WI38 (cell line): ENCODE data around the gene GPRIN2.
A peak's percentile ranks its signal among the peaks of the same experiment; 100 is the strongest.
"Not testable (repeated sequence)": the region's sequence is repeated elsewhere in the genome, so short reads cannot be mapped to it uniquely, and the experiment has no call there.

Experiments
- H3K4me3 ChIP-seq: 2 replicates; pipeline ENCODE4 v1.5.1; 2011; ENCODE audit warnings: low read depth, mild to moderate bottlenecking, control low read depth, low read length
- TF ChIP-seq, protein P1 (sequence below): IDR thresholded peaks from 2 replicates; pipeline ENCODE4 v1.5.1; 2012; ENCODE audit warnings: low read depth, mild to moderate bottlenecking, control low read depth, low read length

The GPRIN2 gene

DNA sequence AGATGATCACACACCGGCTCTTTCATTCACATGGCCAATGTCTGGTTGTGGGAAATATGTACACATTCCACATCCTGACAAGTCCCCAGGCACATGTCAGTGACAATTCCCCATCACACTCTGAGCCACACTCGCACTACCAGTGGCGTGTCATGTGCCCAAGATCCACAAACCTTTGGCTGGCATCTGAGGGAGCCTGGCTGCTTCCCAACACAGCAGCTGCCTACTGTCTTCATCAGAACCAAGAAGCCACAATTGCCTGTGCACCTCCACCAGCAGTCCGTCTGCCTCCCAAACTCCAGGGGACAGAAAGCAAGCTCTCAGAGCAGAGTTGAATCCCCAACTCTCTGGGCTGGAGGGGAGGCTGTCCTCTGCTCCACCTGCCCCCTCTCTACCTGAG lies 16.3 kb upstream of the GPRIN2 start:
- H3K4me3 ChIP-seq, result not testable (repeated sequence)

DNA sequence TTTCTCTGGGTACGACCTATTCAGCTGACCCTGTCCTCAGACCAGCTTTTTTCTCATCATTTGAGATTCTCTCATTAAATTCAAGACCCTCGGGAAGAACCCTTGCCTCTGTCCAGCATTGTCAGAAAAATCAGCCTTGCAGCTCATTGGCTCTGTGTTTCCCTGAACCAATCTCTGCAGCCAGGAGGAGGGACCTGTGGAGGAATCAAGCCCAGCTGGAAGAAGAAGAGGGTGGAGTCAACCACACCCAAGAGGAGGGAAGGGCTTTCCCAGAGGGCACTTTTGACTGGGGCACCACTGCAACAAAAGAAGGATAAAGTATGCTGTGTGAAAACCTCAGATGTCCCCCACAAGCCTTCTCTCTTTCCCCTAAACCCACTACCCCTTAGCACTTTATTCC lies 14.2 kb upstream of the GPRIN2 start:
- not testable (repeated sequence) for H3K4me3 ChIP-seq

DNA sequence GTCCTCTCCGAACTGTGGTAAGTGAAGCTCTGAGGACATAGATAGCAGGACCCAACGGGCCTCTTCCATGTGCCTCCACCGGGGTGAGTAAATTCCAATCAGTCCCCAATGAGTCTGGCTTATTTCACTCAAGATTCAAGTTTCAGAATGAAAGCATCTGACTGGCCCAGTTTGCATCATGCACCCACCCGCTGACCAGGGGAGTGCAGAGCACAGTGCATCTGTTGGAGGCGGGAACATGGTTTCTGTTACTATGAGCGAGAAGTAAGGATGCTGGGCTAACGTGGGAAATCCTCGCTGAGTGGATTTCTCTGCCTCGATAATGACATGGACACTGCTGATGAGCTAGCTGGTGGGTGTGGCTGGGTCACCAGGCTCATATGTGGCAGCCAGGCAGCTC lies 10.7 kb upstream of the GPRIN2 start:
- H3K4me3 ChIP-seq, result not testable (repeated sequence)

DNA sequence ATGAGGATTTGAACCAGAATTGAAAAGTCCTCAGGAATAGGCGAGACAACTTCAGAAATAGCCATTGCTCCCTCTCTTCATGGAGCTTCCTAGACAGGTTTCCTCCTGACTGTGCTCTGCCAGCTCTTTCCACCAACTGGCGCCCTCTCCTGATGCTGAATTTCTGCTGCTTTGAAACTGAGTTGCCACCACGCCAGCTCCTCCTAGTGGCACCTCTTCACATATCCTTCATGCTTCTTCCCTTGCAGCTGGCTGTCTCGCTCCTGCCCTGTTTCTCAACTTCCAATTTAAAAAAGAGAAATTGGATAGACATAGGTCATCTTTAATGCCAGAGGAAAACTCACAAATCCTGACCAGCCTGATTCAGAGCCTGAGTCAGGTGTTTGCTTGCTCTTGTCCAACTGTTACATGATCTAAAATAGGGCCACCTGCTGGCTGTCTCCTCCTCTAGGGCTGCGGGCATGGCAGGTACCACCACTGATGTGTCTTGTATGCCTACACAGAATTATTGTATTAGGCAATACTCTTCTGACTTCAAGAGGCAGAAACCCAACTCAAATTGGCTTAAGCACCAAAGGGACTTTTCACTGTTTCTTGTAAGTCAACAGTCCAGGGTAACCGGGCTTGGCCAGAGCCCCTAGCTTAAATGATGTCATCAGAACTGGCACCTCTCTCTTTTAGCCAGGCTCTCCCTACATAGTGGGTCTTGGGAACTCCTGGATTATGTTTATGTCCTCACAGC lies 9.3 kb upstream of the GPRIN2 start:
- TF ChIP-seq, protein P1, sequence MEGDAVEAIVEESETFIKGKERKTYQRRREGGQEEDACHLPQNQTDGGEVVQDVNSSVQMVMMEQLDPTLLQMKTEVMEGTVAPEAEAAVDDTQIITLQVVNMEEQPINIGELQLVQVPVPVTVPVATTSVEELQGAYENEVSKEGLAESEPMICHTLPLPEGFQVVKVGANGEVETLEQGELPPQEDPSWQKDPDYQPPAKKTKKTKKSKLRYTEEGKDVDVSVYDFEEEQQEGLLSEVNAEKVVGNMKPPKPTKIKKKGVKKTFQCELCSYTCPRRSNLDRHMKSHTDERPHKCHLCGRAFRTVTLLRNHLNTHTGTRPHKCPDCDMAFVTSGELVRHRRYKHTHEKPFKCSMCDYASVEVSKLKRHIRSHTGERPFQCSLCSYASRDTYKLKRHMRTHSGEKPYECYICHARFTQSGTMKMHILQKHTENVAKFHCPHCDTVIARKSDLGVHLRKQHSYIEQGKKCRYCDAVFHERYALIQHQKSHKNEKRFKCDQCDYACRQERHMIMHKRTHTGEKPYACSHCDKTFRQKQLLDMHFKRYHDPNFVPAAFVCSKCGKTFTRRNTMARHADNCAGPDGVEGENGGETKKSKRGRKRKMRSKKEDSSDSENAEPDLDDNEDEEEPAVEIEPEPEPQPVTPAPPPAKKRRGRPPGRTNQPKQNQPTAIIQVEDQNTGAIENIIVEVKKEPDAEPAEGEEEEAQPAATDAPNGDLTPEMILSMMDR, result peak; percentile 90
- H3K4me3 ChIP-seq, result not testable (repeated sequence)

DNA sequence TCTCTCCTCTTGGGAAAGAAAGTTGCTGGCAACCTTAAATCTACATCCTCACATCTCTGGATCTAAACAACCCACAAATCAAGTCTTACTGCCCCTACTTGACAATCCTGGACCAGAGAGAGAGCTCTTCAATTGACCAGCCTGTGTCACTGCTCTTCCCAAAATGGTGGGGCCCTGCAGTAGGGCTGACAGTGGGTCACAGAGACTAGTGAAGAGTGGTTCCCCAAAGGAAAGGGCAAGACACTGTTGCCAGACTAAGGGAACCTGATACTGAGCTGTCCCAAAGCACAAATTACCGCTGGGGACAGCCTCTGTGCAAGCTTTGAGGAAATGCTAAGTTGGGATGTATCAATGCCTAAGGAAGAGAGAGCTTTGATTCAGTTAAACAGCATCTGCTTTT lies 4.5 kb upstream of the GPRIN2 start:
- H3K4me3 ChIP-seq, result no peak overlapping the region
- TF ChIP-seq, protein P1, result no peak

DNA sequence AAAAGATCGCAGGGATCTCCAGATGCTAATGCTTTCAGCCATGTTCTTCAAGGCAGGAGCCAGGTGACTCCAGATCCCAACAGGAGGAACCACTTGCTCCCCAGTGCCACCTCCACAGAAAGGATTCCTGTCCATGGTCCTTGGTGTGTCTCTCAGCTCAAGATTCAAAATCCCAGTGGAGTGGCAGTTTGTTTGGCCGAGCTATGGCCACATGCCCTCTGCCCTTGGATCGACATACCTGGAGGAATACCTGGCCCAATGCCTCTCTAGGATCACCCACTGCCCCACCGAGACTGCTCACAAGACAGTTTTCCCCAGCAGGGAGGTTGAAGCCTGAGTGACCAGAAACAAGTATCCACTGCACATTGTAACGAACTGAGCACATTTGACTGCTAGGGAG lies 3.9 kb upstream of the GPRIN2 start:
- TF ChIP-seq, protein P1, result no peak
- no peak overlapping the region for H3K4me3 ChIP-seq

DNA sequence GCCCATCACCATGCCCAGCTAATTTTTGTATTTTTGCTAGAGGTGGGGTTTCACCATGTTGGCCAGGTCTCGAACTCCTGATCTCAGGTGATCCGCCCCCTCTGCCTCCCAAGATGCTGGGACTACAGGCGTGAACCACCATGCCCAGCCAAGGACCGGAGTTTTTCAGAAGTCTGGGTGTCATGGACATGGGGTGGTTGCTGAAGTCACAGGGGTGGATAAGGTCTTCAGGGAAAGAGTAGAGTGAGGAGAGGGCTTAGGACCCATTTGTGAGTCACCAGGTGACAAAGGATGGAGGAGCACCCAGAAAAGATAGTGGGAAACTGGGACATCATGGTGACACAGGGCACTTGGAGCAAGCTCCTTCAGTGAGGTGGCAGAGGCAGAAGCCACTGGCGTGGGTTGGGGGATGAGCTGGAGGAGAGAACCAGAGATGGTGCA lies 2.8 kb upstream of the GPRIN2 start:
- TF ChIP-seq, protein P1, result no peak
- no peak overlapping the region for H3K4me3 ChIP-seq

DNA sequence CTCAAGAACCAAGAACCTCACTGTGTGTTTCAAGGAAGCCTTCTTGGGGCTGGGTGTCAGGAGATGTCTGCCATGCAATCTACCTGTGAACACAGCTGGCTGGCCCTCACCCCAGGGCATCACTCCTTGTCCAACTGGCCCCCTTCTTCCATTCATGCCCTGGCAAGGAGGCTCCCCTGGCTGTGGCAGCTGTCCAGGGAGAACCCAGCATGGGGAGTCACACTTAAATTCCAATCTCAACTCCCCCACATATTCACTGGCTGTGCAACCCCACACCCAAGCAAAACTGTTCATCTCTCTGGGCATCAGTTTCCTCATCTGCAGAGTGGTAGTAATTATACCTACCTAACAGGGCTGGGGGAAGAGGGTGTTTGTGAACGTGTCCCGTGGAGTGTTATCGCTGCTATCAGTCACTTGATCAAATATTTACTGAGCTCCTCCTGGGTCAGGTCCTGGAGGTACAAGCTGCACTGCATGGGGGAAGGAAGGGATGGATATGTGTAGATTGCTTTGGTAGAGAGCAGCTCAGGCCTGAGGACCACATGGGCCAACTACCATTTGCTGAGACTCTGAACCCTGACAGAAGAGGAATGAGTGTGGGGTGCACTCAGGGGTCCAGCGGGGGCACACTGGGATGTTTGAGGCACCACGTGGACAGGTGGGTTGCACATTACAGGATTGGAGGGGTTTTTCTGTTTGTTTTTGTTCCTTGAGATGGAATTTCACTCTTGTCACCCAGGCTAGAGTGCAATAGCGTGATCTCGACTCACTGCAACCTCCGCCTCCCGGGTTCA lies 2.1 kb upstream of the GPRIN2 start:
- no peak overlapping the region for H3K4me3 ChIP-seq
- TF ChIP-seq, protein P1, result no peak

DNA sequence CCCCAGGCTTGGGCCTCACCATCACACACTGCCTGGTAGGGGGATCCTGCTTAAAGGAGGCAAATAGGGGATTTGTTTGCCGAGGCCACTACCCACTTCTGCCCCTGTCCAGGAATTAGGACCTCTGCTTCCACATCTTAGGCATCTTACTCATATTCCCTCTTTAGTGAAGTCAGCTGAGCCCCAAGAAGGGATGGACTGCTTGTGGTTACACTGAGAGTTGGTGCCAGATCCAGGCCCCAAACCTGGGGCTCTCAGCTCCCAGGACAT lies 1.6 kb upstream of the GPRIN2 start:
- TF ChIP-seq, protein P1, result no peak
- H3K4me3 ChIP-seq, result no peak overlapping the region
